Panc1 (cell line): Measurements from ENCODE around the gene NFIB. TPM values are rescaled to one million over a fixed set of nuclear protein-coding genes. Genes with fewer than 3 reads are reported as not detected.

Experiments
- ATAC-seq: fragments of 200-7000 bp; cut with Tn5 transposase; 2 replicates; pipeline ENCODE4 v1.9.1; 2020; ENCODE audit warnings: mild to moderate bottlenecking, moderate library complexity
- BruUV-seq: library from RNA; stranded (reverse); fragments of 400-500 nt; replicated peaks from 2 replicates; lab custom pipeline; 2021; lab: Mats Ljungman, UMichigan
- CTCF ChIA-PET: fragments of 300-600 bp; sonication (Branson Sonifier 250); formaldehyde crosslinking; loops from one replicate; lab custom pipeline; 2022; ENCODE audit warnings: antibody characterized with exemption; lab: Charles Lee
- POLR2A ChIA-PET: fragments of 300-600 bp; sonication (Branson Sonifier 250); formaldehyde crosslinking; loops from one replicate; lab custom pipeline; 2022; ENCODE audit warnings: antibody characterized with exemption; lab: Charles Lee
- DNase-seq: peaks from one replicate; pipeline ENCODE4 v3.0.0-alpha.2; 2010; ENCODE audit warnings: low read depth, low spot score
- H3K27ac ChIP-seq: 2 replicates; pipeline ENCODE4 v1.5.1; 2011; ENCODE audit warnings: mild to moderate bottlenecking, low read length, inconsistent platforms
- H3K27me3 ChIP-seq: fragments of 200-500 bp; sonication (Bioruptor generic); 2 replicates; pipeline ENCODE4 v1.6.0; 2014; ENCODE audit warnings: low read length, inconsistent platforms; ENCODE audit not compliant: control insufficient read depth, insufficient read depth
- H3K36me3 ChIP-seq: fragments of 200-500 bp; sonication (Bioruptor generic); 2 replicates; pipeline ENCODE4 v1.5.1; 2014; ENCODE audit warnings: inconsistent platforms, mild to moderate bottlenecking, low read length, moderate library complexity; ENCODE audit not compliant: control insufficient read depth, insufficient read depth
- H3K4me1 ChIP-seq: 2 replicates; pipeline ENCODE4 v1.5.1; 2011; ENCODE audit warnings: inconsistent platforms, mild to moderate bottlenecking, low read length, moderate library complexity; ENCODE audit not compliant: control insufficient read depth, insufficient read depth
- H3K4me3 ChIP-seq, 2 experiments: 2 replicates each; pipeline ENCODE4 v1.5.1; 2011 to 2012; ENCODE audit warnings: low read depth in 2 of 2, low read length in 2 of 2, mild to moderate bottlenecking in 2 of 2, inconsistent platforms in 1 of 2, moderate library complexity in 1 of 2
- H3K9me3 ChIP-seq: fragments of 200-500 bp; sonication (Bioruptor generic); 2 replicates; pipeline ENCODE4 v1.5.1; 2014; ENCODE audit warnings: low read depth, mild to moderate bottlenecking, inconsistent platforms, low read length, moderate library complexity; ENCODE audit not compliant: control insufficient read depth, insufficient read depth
- CTCF ChIP-seq: fragments of 450-650 bp; IDR thresholded peaks from 2 replicates; pipeline ENCODE4 v1.5.1; 2017; ENCODE audit warnings: mild to moderate bottlenecking
- POLR2AphosphoS5 ChIP-seq: IDR thresholded peaks from 2 replicates; pipeline ENCODE4 v1.6.1; 2012; ENCODE audit warnings: mild to moderate bottlenecking, low read depth, low read length, moderate library complexity
- REST ChIP-seq, 2 experiments: IDR thresholded peaks; 2 replicates each; pipeline ENCODE4 v1.6.1; 2011 to 2012; ENCODE audit warnings: low read depth in 2 of 2, control low read depth in 1 of 2, low read length in 1 of 2, mild to moderate bottlenecking in 1 of 2, moderate library complexity in 1 of 2; ENCODE audit not compliant: insufficient read depth in 1 of 2
- SIN3A ChIP-seq: IDR thresholded peaks from 2 replicates; pipeline ENCODE4 v1.6.1; 2012; ENCODE audit warnings: low read depth, mild to moderate bottlenecking, low read length, moderate library complexity, borderline replicate concordance; ENCODE audit not compliant: insufficient read depth
- TCF7L2 ChIP-seq: IDR thresholded peaks from 2 replicates; pipeline ENCODE4 v1.6.1; 2011; ENCODE audit warnings: mild to moderate bottlenecking, low read depth, low read length, inconsistent platforms
- in situ Hi-C: cut with HindIII; loops from 2 replicates; pipeline ENCODE4 v1.10.0; 2016; ENCODE audit warnings: low sequenced_read_pairs, low pct_unique_long_range_greater_than_20kb
- intact Hi-C: fragments of 100-400 bp; cut with micrococcal nuclease; formaldehyde crosslinking; loops from one replicate; pipeline ENCODE4 v1.10.0; 2022; ENCODE audit not compliant: unreplicated experiment
- total RNA-seq: library from RNA; stranded (reverse); gene quantifications from one replicate; pipeline ENCODE4 v1.2.1, GENCODE V29; 2021; ENCODE audit not compliant: unreplicated experiment

The NFIB gene
- total RNA-seq, 1 experiment from 2014 or later = 26.7 TPM

- in situ Hi-C loops (no loop called here), intact Hi-C loops (no loop called here)
- Histone ChIP-seq H3K4me1 (peaks cover 12% of the 10 kb centered on the region; the same call in 1 of the 2 replicates), H3K27me3 (no peaks in the 10 kb centered on the region), H3K9me3 (no peaks in the 10 kb centered on the region), H3K4me3 (0 out of 4 replicates have a peak overlapping the region, but pooled peaks of 1 of the 2 experiments have one; percentile 11), H3K27ac (peak overlapping the region; percentile 39), H3K36me3 (no peaks in the 10 kb centered on the region)
- POLR2A ChIA-PET = no interaction called here
- no peak for ATAC-seq
- TF ChIP-seq REST (IDR thresholded peaks at IDR 0.05; ENCODE audit: insufficient read depth in 1 of 2, low read depth in 2 of 2, low read length in 1 of 2) (no peak), CTCF (no peak), SIN3A (no peak), POLR2AphosphoS5 (no peak), TCF7L2 (no peak)
- no peak for DNase-seq
- CTCF ChIA-PET = no interaction called here
- BruUV-seq = no TSS peak
Measured at GRCh38 chr9:14211564-14211963, 102.4 kb downstream of the NFIB start.

GRCh38 chr9:14210428-14210827 lies 103.5 kb downstream of the NFIB start:
- Histone ChIP-seq H3K4me3 (no peak overlapping the region), H3K4me1 (peaks cover 9% of the 10 kb centered on the region; the same call in 1 of the 2 replicates), H3K9me3 (no peaks in the 10 kb centered on the region), H3K27ac (no peak overlapping the region), H3K27me3 (no peaks in the 10 kb centered on the region), H3K36me3 (no peaks in the 10 kb centered on the region)
- ChIA-PET POLR2A (no interaction called here), CTCF (no interaction called here)
- intact Hi-C loops (no loop called here), in situ Hi-C loops (no loop called here)
- ATAC-seq = no peak
- no peak for DNase-seq
- TF ChIP-seq SIN3A (no peak), REST (IDR thresholded peaks at IDR 0.05; ENCODE audit: insufficient read depth in 1 of 2, low read depth in 2 of 2, low read length in 1 of 2) (no peak), TCF7L2 (no peak), POLR2AphosphoS5 (no peak), CTCF (no peak)
- no TSS peak for BruUV-seq
